Measurements from ENCODE around the gene LRPPRC. TPM values are rescaled to one million over a fixed set of nuclear protein-coding genes. Genes with fewer than 3 reads are reported as not detected.
A peak's percentile ranks its signal among the peaks of the same experiment; 100 is the strongest.

Gene LRPPRC
- total and polyA plus RNA-seq, 9 of the 15 experiments (the other 6 are each of a cell fraction or from before 2014, with no cell fraction given): 41.5 to 214 (median 138) TPM

GRCh38 chr2:43894743-43895142, 101.0 kb downstream of the LRPPRC start:
- peak in 1 of 4 experiments; percentile 9 for DNase-seq (ENCODE audit: extremely low read depth in 1 of 4, low spot score in 3 of 4)
- H3K4me2 ChIP-seq (ENCODE audit: insufficient read depth, low read length): no peak overlapping the region; the same call in 1 of the 2 replicates
- CTCF ChIA-PET (ENCODE audit: low intra/inter-chr PET ratio): no interaction called here
- POLR2A ChIA-PET: no interaction called here
- no peak overlapping the region for H3K4me3 ChIP-seq
- intact Hi-C loops (cut with micrococcal nuclease) (no loop called here), in situ Hi-C loops (cut with MboI) (no loop called here)
- no peak overlapping the region for H3K9ac ChIP-seq (ENCODE audit: insufficient read depth in 1 of 2, low read depth in 2 of 2, low read length in 2 of 2)
- H3K79me2 ChIP-seq (ENCODE audit: control insufficient read depth, insufficient read depth, low read length): no peaks in the 10 kb centered on the region
- ATAC-seq: no peak; the same call in 2 of the 3 replicates
- H3K9me3 ChIP-seq (replicated peaks; ENCODE audit: control insufficient read depth, insufficient read depth, low read depth, low read length): no peaks in the 10 kb centered on the region
- no peaks in the 10 kb centered on the region; a peak in 2 of 5 replicates for H3K4me1 ChIP-seq (replicated peaks in 1 of 2; ENCODE audit: control insufficient read depth in 2 of 2, insufficient read depth in 2 of 2, low read length in 2 of 2)
- H4K20me1 ChIP-seq (replicated peaks; ENCODE audit: control insufficient read depth, insufficient read depth, low read length): no peaks in the 10 kb centered on the region
- H3K27ac ChIP-seq (ENCODE audit: extremely low read depth, low read depth, low read length): 0 out of 3 replicates have a peak overlapping the region, but pooled peaks have one; percentile 9
- FAIRE-seq: no peak
- H3K9me1 ChIP-seq (ENCODE audit: control insufficient read depth, insufficient read depth, low read length): no peaks in the 10 kb centered on the region
- BruUV-seq (replicated peaks): no TSS peak
- no peak overlapping the region for H2AFZ ChIP-seq (ENCODE audit: low read depth, low read length)
- WGBS (ENCODE audit: insufficient coverage, low coverage, missing lambda C conversion rate): 96% methylated on average over 2 of the region's 2 CpGs
- no peaks in the 10 kb centered on the region for H3K27me3 ChIP-seq (ENCODE audit: control insufficient read depth in 2 of 2, insufficient read depth in 2 of 2, low read length in 2 of 2)
- H3K36me3 ChIP-seq (ENCODE audit: control insufficient read depth, insufficient read depth, low read length): peaks cover 98% of the 10 kb centered on the region
- TF ChIP-seq NKRF (IDR thresholded peaks at IDR 0.05; ENCODE audit: borderline replicate concordance) (no peak), THRB (CRISPR knock-in tag; conservative IDR thresholded peaks at IDR 0.05) (no peak), RAD21 (CRISPR knock-in tag; conservative IDR thresholded peaks at IDR 0.05 in 1 of 2, IDR thresholded peaks at IDR 0.05 in 1 of 2) (no peak), U2AF1 (optimal IDR thresholded peaks at IDR 0.05; ENCODE audit: low read depth, low read length) (no peak), HSF4 (CRISPR knock-in tag; IDR thresholded peaks at IDR 0.05; ENCODE audit: borderline replicate concordance) (no peak), TCF3 (CRISPR knock-in tag; IDR thresholded peaks at IDR 0.05) (peak; percentile 87), STAT5A (IDR thresholded peaks at IDR 0.05; ENCODE audit: borderline replicate concordance, low read length) (peak; percentile 15; the same call in 1 of the 2 replicates)

Measured in K562 (cell line).